ENCODE measurements around the gene SOX13.

- TF ChIP-seq CTCF (IDR thresholded peaks at IDR 0.05): no peak
- no peak for TF ChIP-seq EZH2 (IDR thresholded peaks at IDR 0.05)
Measured at GRCh38 chr1:204081791-204082513, 9.0 kb downstream of the SOX13 start.

Data from neural progenitor cell (in vitro differentiated cells).